ENCODE measurements around the gene MYH16.
"Not testable (repeated sequence)": the region's sequence is repeated elsewhere in the genome, so short reads cannot be mapped to it uniquely, and the experiment has no call there.

MYH16 gene

DNA sequence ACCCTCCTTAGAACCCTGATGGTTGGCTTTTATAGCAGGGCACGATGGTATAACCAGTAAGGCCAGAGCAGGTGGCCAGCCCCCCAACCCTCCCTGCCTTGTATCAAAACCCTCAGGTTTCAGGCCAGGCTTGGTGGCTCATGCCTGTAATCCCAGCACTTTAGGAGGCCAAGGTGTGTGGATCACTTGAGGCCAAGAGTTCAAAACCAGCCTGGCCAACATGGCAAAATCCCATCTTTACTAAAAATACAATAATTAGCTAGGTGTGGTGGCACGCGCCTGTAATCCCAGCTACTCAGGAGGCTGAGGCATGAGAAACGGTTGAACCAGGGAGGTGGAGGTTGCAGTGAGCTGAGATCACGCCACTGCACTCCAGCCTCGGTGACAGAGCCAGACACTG, 50.0 kb downstream of the MYH16 start:
- not testable (repeated sequence) for H3K4me3 ChIP-seq (ENCODE audit: low read length in 2 of 2); H3K9ac ChIP-seq (ENCODE audit: low read length in 2 of 2); H3K9me3 ChIP-seq (ENCODE audit: control insufficient read depth in 2 of 2, low read length in 2 of 2); H3K27ac ChIP-seq (ENCODE audit: low read length); H3K36me3 ChIP-seq (ENCODE audit: control insufficient read depth in 2 of 2, insufficient read depth in 2 of 2, low read length in 2 of 2); H3K27me3 ChIP-seq (ENCODE audit: control insufficient read depth in 1 of 2, insufficient read depth in 2 of 2, low read length in 2 of 2)
- peaks cover 22% of the 10 kb centered on the region for H3K4me1 ChIP-seq (ENCODE audit: control insufficient read depth, insufficient read depth, low read length)

DNA sequence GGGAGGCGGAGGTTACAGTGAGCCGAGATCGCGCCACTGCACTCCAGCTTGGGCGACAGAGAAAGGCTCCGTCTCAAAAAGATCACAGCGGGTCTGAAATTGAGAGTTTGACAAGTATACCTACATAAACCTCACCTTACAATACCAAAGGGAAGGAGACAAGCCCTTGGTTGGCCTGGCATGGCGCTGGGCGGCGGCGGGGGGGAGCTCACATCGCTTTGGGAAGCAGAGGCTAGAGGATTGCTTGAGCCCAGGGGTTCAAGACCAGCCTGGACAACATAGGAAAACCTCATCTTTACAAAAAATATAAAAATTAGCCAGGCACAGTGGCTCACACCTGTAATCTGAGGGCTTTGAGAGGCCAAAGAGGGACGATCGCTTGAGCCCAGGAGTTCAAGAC, 51.9 kb downstream of the MYH16 start:
- no peaks in the 10 kb centered on the region for H3K27me3 ChIP-seq (ENCODE audit: control insufficient read depth in 1 of 2, insufficient read depth in 2 of 2, low read length in 2 of 2)
- H3K9ac ChIP-seq (ENCODE audit: low read length in 2 of 2), result no peak overlapping the region
- H3K9me3 ChIP-seq (ENCODE audit: control insufficient read depth in 2 of 2, low read length in 2 of 2), result no peaks in the 10 kb centered on the region
- H3K4me1 ChIP-seq (ENCODE audit: control insufficient read depth, insufficient read depth, low read length), result peaks cover 25% of the 10 kb centered on the region
- no peaks in the 10 kb centered on the region for H3K36me3 ChIP-seq (ENCODE audit: control insufficient read depth in 2 of 2, insufficient read depth in 2 of 2, low read length in 2 of 2)
- H3K4me3 ChIP-seq (ENCODE audit: low read length in 2 of 2), result peak overlapping the region in 1 of 2 donors; percentile 98
- no peak overlapping the region for H3K27ac ChIP-seq (ENCODE audit: low read length)

DNA sequence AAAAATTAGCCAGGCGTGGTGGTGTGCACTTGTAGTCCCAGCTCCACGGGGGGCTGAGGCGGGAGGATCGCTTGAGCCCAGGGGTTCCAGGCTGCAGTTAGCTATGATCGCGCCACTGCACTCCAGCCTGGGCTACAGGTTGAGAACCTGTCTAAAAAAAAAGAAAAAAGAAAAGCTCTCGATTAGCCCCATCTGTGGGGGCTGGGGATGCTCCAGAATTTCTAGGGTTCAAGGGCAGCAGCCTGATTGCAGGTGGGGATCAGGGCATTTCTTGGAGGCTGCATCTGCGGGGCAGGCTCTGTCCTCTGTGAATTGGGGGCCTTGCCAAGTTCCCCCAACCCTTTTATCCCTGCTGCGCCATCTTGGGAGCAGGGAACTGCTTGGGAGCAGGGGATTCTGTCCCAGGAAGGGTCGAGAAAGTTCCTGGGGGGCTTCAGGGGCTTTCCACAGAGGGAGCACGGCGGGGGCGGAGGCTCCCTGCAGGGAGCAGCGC, 52.4 kb downstream of the MYH16 start:
- H3K4me3 ChIP-seq (ENCODE audit: low read length in 2 of 2), result peak overlapping the region; percentile 98 to 99
- no peaks in the 10 kb centered on the region for H3K9me3 ChIP-seq (ENCODE audit: control insufficient read depth in 2 of 2, low read length in 2 of 2)
- H3K36me3 ChIP-seq (ENCODE audit: control insufficient read depth in 2 of 2, insufficient read depth in 2 of 2, low read length in 2 of 2), result no peaks in the 10 kb centered on the region
- no peaks in the 10 kb centered on the region for H3K27me3 ChIP-seq (ENCODE audit: control insufficient read depth in 1 of 2, insufficient read depth in 2 of 2, low read length in 2 of 2)
- H3K27ac ChIP-seq (ENCODE audit: low read length), result peak overlapping the region; percentile 55
- peaks cover 25% of the 10 kb centered on the region for H3K4me1 ChIP-seq (ENCODE audit: control insufficient read depth, insufficient read depth, low read length)
- H3K9ac ChIP-seq (ENCODE audit: low read length in 2 of 2), result peak overlapping the region; percentile 93 to 95

DNA sequence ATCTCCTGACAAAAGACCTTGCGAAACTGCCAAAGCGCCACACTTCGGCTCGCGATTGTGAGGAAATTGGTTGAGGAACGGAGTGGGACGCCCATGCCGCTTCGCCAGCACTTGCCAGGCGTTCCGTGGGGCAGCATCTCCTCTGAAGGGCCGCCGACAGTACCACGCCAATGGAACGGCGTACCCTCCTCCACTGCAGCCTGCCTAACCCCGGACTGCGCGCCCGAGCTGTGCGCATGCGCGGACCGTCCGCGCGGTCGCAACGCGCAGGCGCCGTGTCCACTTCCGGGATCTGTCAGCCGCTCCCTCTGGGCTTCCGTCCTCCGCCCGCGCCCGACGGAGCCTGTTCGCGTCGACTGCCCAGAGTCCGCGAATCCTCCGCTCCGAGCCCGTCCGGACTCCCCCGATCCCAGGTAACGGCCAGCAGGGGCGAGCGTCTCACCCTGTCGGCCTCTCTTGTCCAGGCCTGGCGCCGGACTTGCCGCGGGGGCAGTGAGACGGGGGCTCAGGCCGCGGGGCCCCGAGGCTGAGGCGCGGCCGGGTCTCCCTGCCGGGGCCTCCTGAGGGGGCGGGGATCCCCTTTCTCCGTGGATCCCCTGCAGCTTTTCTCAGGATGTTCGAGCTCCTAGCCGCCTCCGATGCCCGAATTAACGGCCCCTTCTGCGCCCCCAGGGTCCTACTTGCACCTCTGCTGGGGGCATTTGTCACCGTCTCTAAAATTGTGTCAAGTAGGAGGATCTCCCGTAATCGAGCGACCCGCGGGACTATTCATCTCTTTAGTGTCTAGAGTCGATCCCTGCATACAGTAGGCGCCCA, 53.2 kb downstream of the MYH16 start, which contains the start of gene ARPC1A:
ARPC1A (plus strand) TSS at position 307 of the 816 bp plus-strand sequence. CDS start 7,456 bp downstream, outside the sequence.
- H3K9me3 ChIP-seq (ENCODE audit: control insufficient read depth in 2 of 2, low read length in 2 of 2), result no peaks in the 10 kb centered on the region
- H3K27ac ChIP-seq (ENCODE audit: low read length), result peak within 1 kb of the TSS; percentile 55
- no peaks in the 10 kb centered on the region for H3K36me3 ChIP-seq (ENCODE audit: control insufficient read depth in 2 of 2, insufficient read depth in 2 of 2, low read length in 2 of 2)
- H3K4me3 ChIP-seq (ENCODE audit: low read length in 2 of 2), result peak within 1 kb of the TSS; percentile 98 to 99
- peaks cover 25% of the 10 kb centered on the region for H3K4me1 ChIP-seq (ENCODE audit: control insufficient read depth, insufficient read depth, low read length)
- H3K27me3 ChIP-seq (ENCODE audit: control insufficient read depth in 1 of 2, insufficient read depth in 2 of 2, low read length in 2 of 2), result no peaks in the 10 kb centered on the region
- peak within 1 kb of the TSS; percentile 93 to 95 for H3K9ac ChIP-seq (ENCODE audit: low read length in 2 of 2)

DNA sequence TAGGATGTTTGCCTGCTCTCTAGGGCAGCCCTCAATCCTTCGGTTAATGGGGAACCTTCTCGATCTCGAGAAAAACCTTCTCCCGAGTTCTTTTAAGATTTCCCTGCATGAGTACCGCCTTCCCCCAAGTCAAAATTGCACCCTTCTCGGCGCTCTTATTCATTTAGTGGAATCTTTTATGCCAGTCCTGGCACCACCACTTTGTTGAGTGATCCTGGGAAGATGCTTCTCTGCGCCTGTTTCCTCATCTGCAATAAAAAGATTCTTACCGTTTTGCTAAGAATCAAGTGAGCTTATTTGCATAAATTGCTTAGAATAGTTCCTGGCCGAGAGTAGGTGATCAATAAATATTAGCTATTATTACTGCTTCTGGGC, 53.8 kb downstream of the MYH16 start:
- H3K9ac ChIP-seq (ENCODE audit: low read length in 2 of 2), result peak overlapping the region; percentile 93 to 95
- no peaks in the 10 kb centered on the region for H3K9me3 ChIP-seq (ENCODE audit: control insufficient read depth in 2 of 2, low read length in 2 of 2)
- H3K4me3 ChIP-seq (ENCODE audit: low read length in 2 of 2), result peak overlapping the region; percentile 98 to 99
- peaks cover 25% of the 10 kb centered on the region for H3K4me1 ChIP-seq (ENCODE audit: control insufficient read depth, insufficient read depth, low read length)
- H3K27me3 ChIP-seq (ENCODE audit: control insufficient read depth in 1 of 2, insufficient read depth in 2 of 2, low read length in 2 of 2), result no peaks in the 10 kb centered on the region
- no peaks in the 10 kb centered on the region for H3K36me3 ChIP-seq (ENCODE audit: control insufficient read depth in 2 of 2, insufficient read depth in 2 of 2, low read length in 2 of 2)
- peak overlapping the region; percentile 55 for H3K27ac ChIP-seq (ENCODE audit: low read length)

DNA sequence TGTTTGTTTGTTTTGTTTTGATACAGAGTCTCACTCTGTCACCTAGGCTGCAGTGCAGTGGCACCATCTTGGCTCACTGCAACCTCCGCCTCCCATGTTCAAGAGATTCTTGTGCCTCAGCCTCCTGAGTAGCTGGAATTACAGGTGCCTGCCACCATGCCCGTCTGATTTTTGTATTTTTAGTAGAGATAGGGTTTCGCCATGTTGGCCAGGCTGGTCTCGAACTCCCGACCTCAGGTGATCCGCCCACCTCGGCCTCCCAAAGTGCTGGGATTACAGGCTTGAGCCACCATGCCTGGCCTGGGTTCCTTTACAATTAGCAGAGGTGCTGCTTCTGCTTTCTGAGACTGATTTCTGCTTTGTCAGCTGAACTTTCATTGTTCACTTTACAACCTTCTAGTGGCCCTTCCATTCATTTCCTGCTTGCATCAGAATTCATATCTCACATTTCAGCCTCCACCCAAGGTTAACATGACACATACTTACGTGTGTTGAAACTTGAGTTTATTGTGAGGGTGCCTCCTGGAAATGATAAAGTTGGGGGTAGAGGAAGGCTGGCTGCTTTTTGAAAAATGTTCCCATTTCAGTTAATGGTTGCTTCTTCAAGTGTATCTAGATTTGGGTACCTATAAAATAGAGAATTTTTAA, 57.8 kb downstream of the MYH16 start:
- H3K4me3 ChIP-seq (ENCODE audit: low read length in 2 of 2); H3K9me3 ChIP-seq (ENCODE audit: control insufficient read depth in 2 of 2, low read length in 2 of 2); H3K9ac ChIP-seq (ENCODE audit: low read length in 2 of 2); H3K36me3 ChIP-seq (ENCODE audit: control insufficient read depth in 2 of 2, insufficient read depth in 2 of 2, low read length in 2 of 2); H3K27ac ChIP-seq (ENCODE audit: low read length); H3K27me3 ChIP-seq (ENCODE audit: control insufficient read depth in 1 of 2, insufficient read depth in 2 of 2, low read length in 2 of 2): not testable (repeated sequence)
- H3K4me1 ChIP-seq (ENCODE audit: control insufficient read depth, insufficient read depth, low read length), result peaks cover 17% of the 10 kb centered on the region

DNA sequence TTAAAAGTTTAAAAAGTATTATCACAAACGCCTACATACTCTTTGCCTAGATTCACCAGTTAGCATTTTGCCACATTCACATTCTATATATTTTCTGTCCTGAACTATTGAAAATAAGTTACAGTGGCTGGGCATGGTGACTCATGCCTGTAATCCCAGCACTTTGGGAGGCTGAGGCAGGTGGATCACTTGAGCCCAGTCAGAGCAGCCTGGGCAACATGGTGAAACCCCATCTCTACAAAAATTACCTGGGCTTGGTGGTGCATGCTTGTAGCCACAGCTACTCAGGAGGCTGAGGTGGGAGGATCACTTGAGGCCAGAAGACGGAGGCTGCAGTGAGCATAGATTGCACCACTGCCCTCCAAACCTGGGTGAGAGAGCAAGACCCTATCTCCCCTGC, 58.4 kb downstream of the MYH16 start:
- H3K27me3 ChIP-seq (ENCODE audit: control insufficient read depth in 1 of 2, insufficient read depth in 2 of 2, low read length in 2 of 2), result no peaks in the 10 kb centered on the region
- H3K9ac ChIP-seq (ENCODE audit: low read length in 2 of 2), result no peak overlapping the region
- peaks cover 15% of the 10 kb centered on the region for H3K4me1 ChIP-seq (ENCODE audit: control insufficient read depth, insufficient read depth, low read length)
- no peaks in the 10 kb centered on the region for H3K9me3 ChIP-seq (ENCODE audit: control insufficient read depth in 2 of 2, low read length in 2 of 2)
- H3K27ac ChIP-seq (ENCODE audit: low read length), result no peak overlapping the region
- no peak overlapping the region for H3K4me3 ChIP-seq (ENCODE audit: low read length in 2 of 2)
- peaks cover 3 to 8% of the 10 kb centered on the region in 2 donors for H3K36me3 ChIP-seq (ENCODE audit: control insufficient read depth in 2 of 2, insufficient read depth in 2 of 2, low read length in 2 of 2)

DNA sequence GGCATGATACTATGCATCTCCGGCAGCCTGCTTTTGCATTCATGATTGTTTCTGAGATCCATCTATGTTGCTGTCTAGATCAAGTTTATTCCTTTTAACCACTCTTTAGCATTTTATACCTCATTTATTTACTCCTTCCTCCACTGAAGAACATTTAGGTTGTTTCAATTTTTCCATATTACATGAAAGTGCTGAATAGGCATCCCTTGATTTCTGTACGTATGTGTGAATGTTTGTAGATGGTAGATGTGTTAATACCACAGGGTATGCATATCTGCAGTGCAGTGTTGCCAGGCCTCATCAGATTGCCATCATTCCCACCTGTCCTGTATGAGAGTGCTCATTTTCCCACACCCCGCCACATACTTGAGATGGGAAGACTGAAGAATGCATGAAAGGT, 67.0 kb downstream of the MYH16 start:
- H3K27me3 ChIP-seq (ENCODE audit: control insufficient read depth in 1 of 2, insufficient read depth in 2 of 2, low read length in 2 of 2), result no peaks in the 10 kb centered on the region
- H3K9me3 ChIP-seq (ENCODE audit: control insufficient read depth in 2 of 2, low read length in 2 of 2), result no peaks in the 10 kb centered on the region
- no peak overlapping the region for H3K9ac ChIP-seq (ENCODE audit: low read length in 2 of 2)
- no peaks in the 10 kb centered on the region for H3K4me1 ChIP-seq (ENCODE audit: control insufficient read depth, insufficient read depth, low read length)
- H3K27ac ChIP-seq (ENCODE audit: low read length), result no peak overlapping the region
- H3K36me3 ChIP-seq (ENCODE audit: control insufficient read depth in 2 of 2, insufficient read depth in 2 of 2, low read length in 2 of 2), result peaks cover 20 to 29% of the 10 kb centered on the region in 2 donors
- no peak overlapping the region for H3K4me3 ChIP-seq (ENCODE audit: low read length in 2 of 2)

DNA sequence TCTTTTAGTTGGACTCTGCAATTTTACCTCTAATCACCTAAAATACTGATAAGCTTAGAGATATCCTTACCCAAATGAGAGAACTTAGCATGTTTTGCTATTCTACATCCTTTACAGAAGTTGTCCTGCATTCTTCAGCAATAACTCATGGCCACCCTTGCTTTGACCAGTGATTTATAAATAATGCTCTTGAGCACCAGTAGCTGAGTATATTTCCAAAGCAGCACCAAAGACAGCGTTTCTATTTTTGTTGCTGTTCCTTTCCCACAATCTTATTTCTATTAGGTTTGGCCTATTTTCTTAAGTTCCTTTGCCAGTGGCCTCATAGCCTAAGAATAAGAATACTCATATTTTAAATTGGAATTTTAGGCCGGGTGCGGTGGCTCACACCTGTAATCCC, 68.0 kb downstream of the MYH16 start:
- Histone ChIP-seq H3K9ac (ENCODE audit: low read length in 2 of 2) (no peak overlapping the region), H3K36me3 (ENCODE audit: control insufficient read depth in 2 of 2, insufficient read depth in 2 of 2, low read length in 2 of 2) (peaks cover 28 to 29% of the 10 kb centered on the region in 2 donors), H3K4me1 (ENCODE audit: control insufficient read depth, insufficient read depth, low read length) (no peaks in the 10 kb centered on the region), H3K27me3 (ENCODE audit: control insufficient read depth in 1 of 2, insufficient read depth in 2 of 2, low read length in 2 of 2) (no peaks in the 10 kb centered on the region), H3K27ac (ENCODE audit: low read length) (no peak overlapping the region), H3K9me3 (ENCODE audit: control insufficient read depth in 2 of 2, low read length in 2 of 2) (no peaks in the 10 kb centered on the region), H3K4me3 (ENCODE audit: low read length in 2 of 2) (no peak overlapping the region)

DNA sequence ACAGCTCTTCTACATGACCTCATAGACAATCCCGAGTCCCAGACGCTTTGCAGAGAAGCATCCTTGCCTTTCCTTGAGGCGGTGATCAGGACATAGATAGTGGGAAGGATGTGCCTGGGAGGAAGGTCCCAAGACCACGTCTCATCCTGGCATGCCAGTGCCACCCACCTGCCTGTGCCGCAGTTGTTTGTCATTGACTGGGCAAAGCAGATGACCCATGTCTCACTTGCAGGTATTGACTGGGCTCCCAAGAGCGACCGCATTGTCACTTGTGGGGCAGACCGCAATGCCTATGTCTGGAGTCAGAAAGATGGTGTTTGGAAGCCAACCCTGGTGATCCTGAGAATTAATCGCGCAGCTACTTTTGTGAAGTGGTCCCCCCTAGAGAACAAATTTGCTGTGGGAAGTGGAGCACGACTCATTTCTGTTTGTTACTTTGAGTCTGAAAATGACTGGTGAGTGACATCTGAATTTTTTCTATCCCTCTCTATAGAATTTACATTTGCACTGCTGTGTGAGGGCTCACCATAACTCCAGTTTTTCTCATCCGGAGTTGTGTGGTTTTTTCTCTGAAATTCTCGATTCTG, 71.5 kb downstream of the MYH16 start:
- no peaks in the 10 kb centered on the region for H3K4me1 ChIP-seq (ENCODE audit: control insufficient read depth, insufficient read depth, low read length)
- H3K9me3 ChIP-seq (ENCODE audit: control insufficient read depth in 2 of 2, low read length in 2 of 2), result no peaks in the 10 kb centered on the region
- H3K36me3 ChIP-seq (ENCODE audit: control insufficient read depth in 2 of 2, insufficient read depth in 2 of 2, low read length in 2 of 2), result peaks cover 27 to 28% of the 10 kb centered on the region in 2 donors
- no peak overlapping the region for H3K4me3 ChIP-seq (ENCODE audit: low read length in 2 of 2)
- H3K27me3 ChIP-seq (ENCODE audit: control insufficient read depth in 1 of 2, insufficient read depth in 2 of 2, low read length in 2 of 2), result no peaks in the 10 kb centered on the region
- H3K9ac ChIP-seq (ENCODE audit: low read length in 2 of 2), result no peak overlapping the region
- H3K27ac ChIP-seq (ENCODE audit: low read length), result no peak overlapping the region

Data from stomach smooth muscle (tissue), 2 donors.